ENCODE results near the gene GRAMD1B.

DNA sequence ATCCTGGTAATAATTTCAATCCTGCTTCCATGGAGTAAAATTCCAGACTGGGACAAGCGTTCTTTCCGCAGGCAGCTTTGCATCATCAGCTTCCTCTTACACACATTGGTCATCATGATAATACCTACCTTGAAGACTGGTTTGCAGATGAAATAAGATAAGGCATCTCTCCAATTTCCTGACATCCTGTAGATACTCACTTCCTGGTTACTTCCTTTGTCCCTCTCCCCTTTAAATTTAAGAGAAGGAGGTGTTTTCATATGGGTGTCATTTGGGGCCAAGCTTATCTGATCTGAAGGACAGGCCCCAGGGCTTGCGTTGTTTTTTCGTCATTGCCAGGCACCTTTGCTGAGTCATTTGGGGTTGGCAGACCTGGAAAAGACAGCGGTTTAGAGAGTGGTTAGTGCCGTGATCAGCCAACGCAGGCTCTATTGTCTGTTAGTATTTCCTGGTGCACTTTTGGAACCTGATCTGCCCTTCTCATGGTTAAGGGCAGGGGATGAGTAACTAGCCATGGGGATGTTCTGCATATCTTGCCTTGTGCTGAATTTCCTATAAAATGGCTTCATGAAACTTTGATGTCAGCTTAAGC is 24.1 kb downstream of the GRAMD1B start:
- TF ChIP-seq, protein P1, sequence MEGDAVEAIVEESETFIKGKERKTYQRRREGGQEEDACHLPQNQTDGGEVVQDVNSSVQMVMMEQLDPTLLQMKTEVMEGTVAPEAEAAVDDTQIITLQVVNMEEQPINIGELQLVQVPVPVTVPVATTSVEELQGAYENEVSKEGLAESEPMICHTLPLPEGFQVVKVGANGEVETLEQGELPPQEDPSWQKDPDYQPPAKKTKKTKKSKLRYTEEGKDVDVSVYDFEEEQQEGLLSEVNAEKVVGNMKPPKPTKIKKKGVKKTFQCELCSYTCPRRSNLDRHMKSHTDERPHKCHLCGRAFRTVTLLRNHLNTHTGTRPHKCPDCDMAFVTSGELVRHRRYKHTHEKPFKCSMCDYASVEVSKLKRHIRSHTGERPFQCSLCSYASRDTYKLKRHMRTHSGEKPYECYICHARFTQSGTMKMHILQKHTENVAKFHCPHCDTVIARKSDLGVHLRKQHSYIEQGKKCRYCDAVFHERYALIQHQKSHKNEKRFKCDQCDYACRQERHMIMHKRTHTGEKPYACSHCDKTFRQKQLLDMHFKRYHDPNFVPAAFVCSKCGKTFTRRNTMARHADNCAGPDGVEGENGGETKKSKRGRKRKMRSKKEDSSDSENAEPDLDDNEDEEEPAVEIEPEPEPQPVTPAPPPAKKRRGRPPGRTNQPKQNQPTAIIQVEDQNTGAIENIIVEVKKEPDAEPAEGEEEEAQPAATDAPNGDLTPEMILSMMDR (IDR thresholded peaks at IDR 0.05 in 2 of 3, conservative IDR thresholded peaks at IDR 0.05 in 1 of 3; ENCODE audit: borderline replicate concordance in 1 of 3, insufficient read depth in 1 of 3, low read depth in 2 of 3, low read length in 2 of 3): no peak
- TF ChIP-seq EZH2 (IDR thresholded peaks at IDR 0.05): no peak
- TF ChIP-seq RAD21 (IDR thresholded peaks at IDR 0.05; ENCODE audit: low read depth): no peak; the same call in 1 of the 2 replicates
- TF ChIP-seq ZNF274 (IDR thresholded peaks at IDR 0.05; ENCODE audit: low read depth, low read length): no peak
- TF ChIP-seq POLR2A (IDR thresholded peaks at IDR 0.05; ENCODE audit: borderline replicate concordance, extremely low read depth, insufficient read depth, insufficient read length): no peak
- TF ChIP-seq EZH2phosphoT487 (IDR thresholded peaks at IDR 0.05; ENCODE audit: borderline replicate concordance): no peak
- TF ChIP-seq SRF (IDR thresholded peaks at IDR 0.05; ENCODE audit: low read depth): peak; percentile 46
- TF ChIP-seq, protein P2, sequence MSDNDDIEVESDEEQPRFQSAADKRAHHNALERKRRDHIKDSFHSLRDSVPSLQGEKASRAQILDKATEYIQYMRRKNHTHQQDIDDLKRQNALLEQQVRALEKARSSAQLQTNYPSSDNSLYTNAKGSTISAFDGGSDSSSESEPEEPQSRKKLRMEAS (IDR thresholded peaks at IDR 0.05): peak; percentile 80
- peak; percentile 80 for TF ChIP-seq JUND (IDR thresholded peaks at IDR 0.05)
- peak; percentile 70; the same call in 1 of the 2 replicates for TF ChIP-seq POLR2AphosphoS5 (IDR thresholded peaks at IDR 0.05; ENCODE audit: low read depth, low read length)
- TF ChIP-seq SIN3A (IDR thresholded peaks at IDR 0.05; ENCODE audit: low read depth): peak; percentile 66
